SKM-1 treated with dmso at 0.1 percent for 144 hours (cell line): Measurements from ENCODE around the gene P3R3URF.
"Not testable (repeated sequence)": the region's sequence is repeated elsewhere in the genome, so short reads cannot be mapped to it uniquely, and the experiment has no call there.

Experiments used
- DNase-seq: peaks from one replicate; lab custom pipeline; 2025; ENCODE audit not compliant: unreplicated experiment; lab: John Stamatoyannopoulos, UW

P3R3URF gene

GRCh38 chr1:46176211-46176865 is at the start of gene P3R3URF:
Gene P3R3URF, minus strand, starts transcription at chr1:46176488. Its CDS starts 17 bp downstream, at chr1:46176471.
- no peak for DNase-seq

DNA sequence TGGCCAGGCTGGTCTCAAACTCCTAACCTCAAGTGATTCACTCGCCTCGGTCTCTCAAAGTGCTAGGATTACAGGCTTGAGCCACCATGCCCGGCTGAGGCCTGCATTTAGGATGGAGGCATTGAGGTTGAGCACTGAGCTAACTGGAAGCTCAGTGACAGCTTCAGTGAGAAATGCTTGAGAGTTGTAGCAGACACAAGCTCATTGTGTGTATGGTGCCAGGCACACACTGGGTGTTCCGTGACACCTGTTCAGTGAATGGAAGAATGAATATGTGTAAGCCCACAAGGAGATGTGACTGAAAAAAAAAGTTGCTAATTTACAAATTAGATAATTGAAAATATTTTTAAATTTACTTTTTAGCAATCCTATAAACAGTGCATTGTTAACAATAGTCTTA is 48.7 kb upstream of the P3R3URF start:
- DNase-seq = no peak

GRCh38 chr1:46223472-46223943 is 47.2 kb upstream of the P3R3URF start:
- peak; percentile 74 for DNase-seq

DNA sequence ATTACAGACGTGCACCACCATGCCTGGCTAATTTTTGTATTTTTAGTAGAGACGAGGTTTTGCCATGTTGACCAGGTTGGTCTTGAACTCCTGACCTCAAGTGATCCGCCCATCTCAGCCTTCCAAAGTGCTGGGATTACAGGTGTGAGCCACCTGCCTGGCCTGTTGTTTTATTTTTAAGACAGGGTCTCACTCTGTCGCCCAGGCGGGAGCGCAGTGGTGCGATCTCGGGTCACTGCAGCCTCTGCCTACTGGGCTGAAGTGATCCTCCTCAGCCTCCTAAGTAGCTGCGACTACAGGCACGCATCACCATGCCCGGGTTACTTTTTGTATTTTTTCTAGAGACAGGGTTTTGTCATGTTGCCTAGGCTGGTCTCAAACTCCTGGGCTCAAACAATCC is 46.8 kb upstream of the P3R3URF start:
- not testable (repeated sequence) for DNase-seq

- DNase-seq = no peak
These were observed 45.5 kb upstream of the P3R3URF start for GRCh38 chr1:46221749-46222148.

- no peak for DNase-seq
These were observed 44.5 kb upstream of the P3R3URF start for GRCh38 chr1:46220808-46221207.

DNA sequence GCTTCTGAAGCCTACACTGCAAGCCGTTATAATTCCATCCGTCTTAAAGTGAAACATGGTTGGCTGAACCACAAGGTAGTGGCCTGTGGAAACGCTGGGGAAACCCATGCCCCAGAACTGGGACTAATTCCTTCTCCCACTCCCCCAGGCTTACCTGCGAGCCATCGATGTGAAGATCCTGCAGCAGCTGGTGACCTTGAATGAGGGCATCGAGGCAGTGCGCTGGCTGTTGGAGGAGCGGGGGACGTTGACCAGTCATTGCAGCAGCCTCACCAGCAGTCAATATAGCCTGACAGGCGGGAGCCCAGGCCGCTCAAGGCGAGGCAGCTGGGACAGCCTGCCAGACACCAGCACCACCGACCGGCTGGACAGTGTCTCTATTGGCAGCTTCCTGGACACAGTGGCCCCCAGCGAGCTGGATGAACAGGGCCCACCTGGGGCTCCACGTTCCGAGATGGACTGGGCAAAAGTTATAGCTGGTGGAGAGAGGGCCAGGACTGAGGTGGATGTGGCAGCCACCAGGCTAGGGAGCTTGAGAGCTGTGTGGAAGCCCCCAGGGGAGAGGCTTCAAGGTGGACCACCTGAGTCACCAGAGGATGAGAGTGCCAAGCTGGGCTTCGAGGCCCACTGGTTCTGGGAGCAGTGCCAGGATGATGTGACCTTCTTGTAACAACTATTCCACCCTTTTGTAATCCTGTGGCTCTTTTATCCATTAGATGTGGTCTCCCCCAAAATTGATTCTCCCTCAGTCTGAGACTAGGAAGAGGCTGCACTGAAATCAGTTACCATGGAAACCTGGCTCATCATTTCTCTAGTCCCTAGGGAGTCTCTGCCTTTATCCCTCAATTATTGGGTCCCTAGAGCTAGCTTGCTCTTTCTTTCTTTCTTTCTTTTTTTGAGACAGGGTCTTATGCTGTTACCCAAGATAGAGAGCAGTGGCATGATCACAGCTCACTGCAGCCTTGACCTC is 43.5 kb upstream of the P3R3URF start:
- DNase-seq = no peak

- DNase-seq = no peak
These were observed 42.2 kb upstream of the P3R3URF start for GRCh38 chr1:46218443-46218842.

- no peak for DNase-seq
These were observed 39.2 kb upstream of the P3R3URF start for GRCh38 chr1:46215504-46215903.

- DNase-seq = no peak
These were observed 34.8 kb upstream of the P3R3URF start for GRCh38 chr1:46211051-46211450.

- DNase-seq = no peak
These were observed 34.3 kb upstream of the P3R3URF start for GRCh38 chr1:46210561-46210960.

DNA sequence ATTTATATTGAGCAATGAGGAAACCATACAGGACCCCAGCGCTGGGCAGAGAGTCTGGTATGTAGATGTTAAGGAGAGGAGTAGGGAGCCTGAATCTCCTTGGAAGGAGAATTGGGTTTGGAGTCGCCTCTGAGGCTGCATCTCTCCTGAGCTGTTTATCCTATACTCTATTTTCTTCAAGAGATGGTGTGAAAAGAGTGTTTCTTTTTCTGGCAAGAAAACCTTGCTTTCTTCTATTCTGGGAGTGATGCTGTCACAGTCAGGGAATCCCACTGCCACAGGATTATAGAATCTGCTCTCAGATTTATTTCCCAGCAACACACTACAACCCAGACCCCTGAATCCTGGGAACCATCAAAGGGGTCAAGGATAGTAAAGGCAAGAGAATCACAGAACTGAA is 30.1 kb upstream of the P3R3URF start:
- DNase-seq = no peak

DNA sequence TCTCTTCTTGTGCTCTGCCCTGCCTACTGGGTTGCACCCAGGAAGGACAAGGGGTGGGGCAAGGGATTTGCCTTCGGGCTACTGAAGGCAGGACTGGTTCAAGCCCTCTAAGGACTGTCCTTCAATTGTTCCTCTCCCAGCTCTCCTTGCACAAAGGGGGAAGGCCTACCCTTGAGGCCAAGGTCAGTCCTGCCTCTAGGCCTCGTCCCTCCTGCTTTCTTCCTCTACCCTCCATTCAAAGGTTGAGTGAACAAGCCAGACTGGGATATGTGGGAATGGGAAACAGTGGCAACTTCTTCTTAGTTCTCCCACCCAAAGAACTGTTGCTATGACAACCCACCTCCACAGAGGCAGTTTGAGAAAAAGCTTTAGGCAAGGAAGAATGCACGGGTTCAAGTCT is 29.5 kb upstream of the P3R3URF start:
- DNase-seq = no peak

DNA sequence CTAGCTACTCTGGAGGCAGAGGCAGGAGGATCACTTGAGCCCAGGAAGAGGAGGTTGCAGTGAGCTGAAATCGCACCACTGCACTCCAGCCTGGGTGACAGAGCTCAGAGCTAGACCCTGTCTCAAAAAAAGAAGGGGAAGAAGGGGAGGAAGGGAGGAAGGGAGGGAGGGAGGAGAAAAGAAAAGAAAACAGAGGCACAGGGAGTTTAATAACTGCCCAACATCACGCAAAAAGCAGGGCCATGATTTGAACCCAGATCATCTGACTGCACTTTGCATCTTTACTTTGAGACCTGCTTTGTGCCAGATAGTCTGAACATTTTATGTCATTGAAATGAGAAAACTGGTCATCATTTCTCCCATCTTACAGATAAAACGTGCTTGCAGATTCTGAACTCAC is 28.9 kb upstream of the P3R3URF start:
- no peak for DNase-seq

DNA sequence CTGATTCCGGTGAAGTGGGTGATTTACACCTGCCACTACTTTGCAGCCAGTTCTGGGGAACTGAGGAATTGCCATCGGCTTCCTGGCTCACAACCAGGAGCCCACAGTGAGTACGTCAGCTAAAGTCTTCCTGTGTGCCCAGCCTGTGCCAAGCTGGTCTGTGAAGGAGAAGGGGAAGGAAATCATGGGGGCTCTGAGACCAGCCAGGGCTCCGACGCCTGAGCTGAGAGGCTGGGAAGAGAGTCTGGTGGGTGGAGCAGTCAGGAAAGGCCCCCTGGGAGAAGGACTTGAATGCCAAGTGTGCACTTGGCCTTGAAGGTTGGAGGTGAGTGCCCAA is 28.1 kb upstream of the P3R3URF start:
- DNase-seq = no peak

- DNase-seq = no peak
These were observed 27.6 kb upstream of the P3R3URF start for GRCh38 chr1:46203738-46204405.

GRCh38 chr1:46199233-46199749 is 23.0 kb upstream of the P3R3URF start:
- DNase-seq = no peak

- DNase-seq = peak; percentile 62
These were observed 21.9 kb upstream of the P3R3URF start, which contains the start of gene POMGNT1 for GRCh38 chr1:46197964-46198811. Gene POMGNT1, minus strand, starts transcription at chr1:46198434. Its CDS starts 613 bp downstream, at chr1:46197821.

DNA sequence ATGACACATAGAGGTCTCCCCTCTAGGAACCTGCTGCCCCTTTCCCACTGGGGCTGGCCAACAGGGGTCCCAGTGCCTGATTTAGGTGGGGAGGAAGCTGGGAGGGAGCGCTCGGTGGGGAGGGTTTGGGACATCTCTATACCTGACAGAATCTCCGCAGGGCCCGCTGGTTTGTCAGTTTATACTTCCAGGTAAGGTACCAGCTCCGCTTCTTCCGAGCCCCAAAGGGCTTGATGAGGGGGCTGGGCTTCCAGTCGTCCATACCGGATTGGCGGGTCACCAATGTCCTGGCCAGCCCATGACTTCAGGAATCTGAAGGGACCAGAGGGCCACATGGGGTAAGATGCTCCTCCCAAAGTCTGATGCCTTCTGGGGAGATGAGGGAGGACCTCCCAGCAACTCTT is 21.3 kb upstream of the P3R3URF start:
- no peak for DNase-seq

GRCh38 chr1:46196609-46197008 is 20.3 kb upstream of the P3R3URF start:
- no peak for DNase-seq
